K562 treated with DMSO at 1 percent for 12 hours (cell line): ENCODE data around the gene CDRT15. TPM values are rescaled to one million over a fixed set of nuclear protein-coding genes. Genes with fewer than 3 reads are reported as not detected.

Experiments
- total RNA-seq: library from RNA; unstranded; fragments of 300-600 nt; gene quantifications from 2 replicates; pipeline ENCODE4 v1.2.3, GENCODE V29; 2022; ENCODE audit not compliant: insufficient read depth

The CDRT15 gene
- total RNA-seq = not detected in 2 replicates

DNA sequence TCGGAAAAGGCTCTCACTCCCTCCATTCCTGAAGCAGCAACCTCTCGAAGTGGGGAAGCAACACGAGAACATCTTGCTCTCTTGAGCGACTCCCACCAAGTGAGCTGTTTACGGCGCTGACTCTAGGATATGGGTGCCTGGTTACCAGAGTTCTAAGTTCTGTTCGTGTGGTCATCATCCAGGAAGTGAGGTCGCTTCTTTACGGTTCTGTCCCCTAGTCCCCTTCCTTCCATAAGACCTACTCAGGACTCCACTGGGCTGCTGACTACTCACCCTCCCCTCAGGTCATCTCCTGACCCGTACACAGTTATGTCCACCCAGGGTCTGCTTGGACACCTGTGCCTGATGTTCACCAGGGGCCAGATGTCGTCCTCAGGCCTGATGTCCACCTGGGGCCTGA lies at the start of gene CDRT15:
Gene CDRT15, minus strand, starts transcription at position 101 of the 400 bp plus-strand sequence. Its CDS starts 29 bp downstream, at position 72.

Other genes starting within 250 kb of the CDRT15 start
- gene COX10, start 167.4 kb downstream of the CDRT15 start, total RNA-seq = 3.3 and 9.2 TPM in 2 replicates
- 2.3 and 8.7 TPM in 2 replicates for gene HS3ST3B1, start 64.2 kb upstream of the CDRT15 start, total RNA-seq